ENCODE data around the gene TMEM273.

DNA sequence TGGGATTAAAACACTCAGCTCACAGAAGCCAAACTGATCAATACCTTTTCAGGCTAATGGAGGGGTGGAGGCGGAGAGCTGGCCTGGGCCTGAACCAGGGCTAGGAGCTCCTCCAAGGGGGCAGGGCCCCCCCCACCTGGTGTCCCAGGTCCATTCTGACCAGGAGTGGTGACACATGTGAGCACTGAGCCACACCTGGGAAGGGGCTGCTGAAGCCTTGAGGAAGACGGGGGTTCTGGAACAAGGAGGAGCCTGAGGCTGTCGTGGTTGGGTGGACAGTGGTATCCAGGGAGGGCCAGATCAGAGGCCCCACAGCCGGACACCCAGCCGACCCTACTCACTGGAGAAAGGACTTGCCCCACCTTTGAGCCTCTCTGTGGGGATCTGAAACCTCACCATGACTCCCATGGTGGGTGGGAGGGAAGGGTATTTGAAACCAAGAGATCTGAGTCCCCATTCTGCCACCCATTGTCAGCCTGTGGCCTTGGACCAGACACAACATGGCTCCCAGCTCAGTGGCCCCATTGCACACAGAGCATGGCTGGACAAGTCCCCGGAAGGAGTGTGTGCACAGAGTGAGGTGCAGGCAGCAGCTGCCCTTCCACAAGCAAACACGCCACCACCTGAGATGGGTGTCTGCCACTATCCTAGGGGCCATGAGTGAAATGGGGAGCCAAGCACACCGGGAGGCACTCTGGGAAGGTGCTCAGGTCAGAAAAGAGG, 12.4 kb downstream of the TMEM273 start:
- TF ChIP-seq CTCF (IDR thresholded peaks at IDR 0.05), result no peak
- no peak for TF ChIP-seq POLR2A (IDR thresholded peaks at IDR 0.05)
